HCT116 (cell line): ENCODE measurements around the gene DNTT. TPM values are rescaled to one million over a fixed set of nuclear protein-coding genes. Genes with fewer than 3 reads are reported as not detected.

Experiments
- ATAC-seq: fragments of 200-7000 bp; cut with Tn5 transposase; 2 replicates; pipeline ENCODE4 v1.9.1; 2020; ENCODE audit warnings: mild to moderate bottlenecking, moderate library complexity
- BruUV-seq: library from RNA; stranded (reverse); fragments of 400-500 nt; replicated peaks from 2 replicates; lab custom pipeline; 2021; lab: Mats Ljungman, UMichigan
- CTCF ChIA-PET: fragments of 300-600 bp; sonication (Branson Sonifier 250); formaldehyde crosslinking; loops from one replicate; lab custom pipeline; 2021; ENCODE audit warnings: antibody characterized with exemption; lab: Charles Lee
- POLR2A ChIA-PET: fragments of 300-600, 350-600 bp; sonication (Branson Sonifier 250); formaldehyde crosslinking; loops from one replicate; lab custom pipeline; 2021; ENCODE audit warnings: antibody characterized with exemption; lab: Charles Lee
- RAD21 ChIA-PET, 2 experiments: fragments of 300-600 bp; sonication (Branson Sonifier 250); formaldehyde crosslinking; loops; one replicate each; lab custom pipeline; 2023; ENCODE audit warnings: low total read pairs in 2 of 2; ENCODE audit not compliant: uncharacterized antibody in 2 of 2, unreplicated experiment in 2 of 2, low non-redundant PET in 1 of 2; lab: Charles Lee
- DNase-seq: peaks from one replicate; pipeline ENCODE4 v3.0.0-alpha.2; 2010; ENCODE audit warnings: low read depth, low spot score
- H2AFZ ChIP-seq: fragments of 200-600 bp; shearing (Covaris generic), sonication (generic); 2 replicates; pipeline ENCODE4 v1.6.1; 2017; ENCODE audit warnings: low read depth, mixed run types, mixed read lengths, antibody characterized with exemption, low read length; ENCODE audit not compliant: poor library complexity, severe bottlenecking
- H3K27ac ChIP-seq: 2 replicates; pipeline ENCODE4 v1.5.1; 2012; ENCODE audit warnings: low read depth, low read length
- H3K27me3 ChIP-seq: fragments of 200-600 bp; sonication (generic); 2 replicates; pipeline ENCODE4 v1.6.1; 2016; ENCODE audit warnings: mixed run types, low read length, mixed read lengths; ENCODE audit not compliant: insufficient read depth
- H3K36me3 ChIP-seq, 2 experiments: fragments of 200-500 bp in 1 of 2; fragments of 200-600 bp in 1 of 2; sonication (Bioruptor generic) in 1 of 2; sonication (generic) in 1 of 2; 2 replicates each; pipeline versions ENCODE4 v1.5.1 to v1.6.1; 2014 to 2016; ENCODE audit warnings: low read length in 2 of 2, inconsistent platforms in 1 of 2, mixed read lengths in 1 of 2, mixed run types in 1 of 2; ENCODE audit not compliant: insufficient read depth in 2 of 2, control insufficient read depth in 1 of 2
- H3K4me1 ChIP-seq, 2 experiments: fragments of 200-600 bp in 1 of 2; sonication (generic) in 1 of 2; 2 replicates each; pipeline versions ENCODE4 v1.5.1 to v1.6.1; 2012 to 2017; ENCODE audit warnings: low read length in 2 of 2, inconsistent platforms in 1 of 2, mild to moderate bottlenecking in 1 of 2, mixed read lengths in 1 of 2, mixed run types in 1 of 2, moderate library complexity in 1 of 2; ENCODE audit not compliant: insufficient read depth in 2 of 2, control insufficient read depth in 1 of 2
- H3K4me2 ChIP-seq: fragments of 200-600 bp; sonication (generic); 2 replicates; pipeline ENCODE4 v1.6.1; 2017; ENCODE audit warnings: mixed run types, low read length, mixed read lengths
- H3K4me3 ChIP-seq, 2 experiments: fragments of 200-600 bp in 1 of 2; sonication (generic) in 1 of 2; replicated peaks in 1 of 2; 2 replicates each; pipeline ENCODE4 v1.5.1; 2011 to 2016; ENCODE audit warnings: low read length in 2 of 2, control low read depth in 1 of 2, low read depth in 1 of 2, mild to moderate bottlenecking in 1 of 2, mixed read lengths in 1 of 2, mixed run types in 1 of 2
- H3K79me2 ChIP-seq: fragments of 200-600 bp; sonication (generic); 2 replicates; pipeline ENCODE4 v1.6.1; 2017; ENCODE audit warnings: mild to moderate bottlenecking, mixed run types, low read length, moderate library complexity, mixed read lengths; ENCODE audit not compliant: insufficient read depth
- H3K9ac ChIP-seq: fragments of 200-600 bp; sonication (generic); 2 replicates; pipeline ENCODE4 v1.6.1; 2016; ENCODE audit warnings: low read length, mixed read lengths
- H3K9me2 ChIP-seq: fragments of 200-600 bp; sonication (generic), shearing (Covaris generic); 2 replicates; pipeline ENCODE4 v1.6.1; 2017; ENCODE audit warnings: mixed run types, mild to moderate bottlenecking, moderate library complexity; ENCODE audit not compliant: insufficient read depth
- H3K9me3 ChIP-seq, 2 experiments: fragments of 200-500 bp in 1 of 2; fragments of 200-600 bp in 1 of 2; sonication (Bioruptor generic) in 1 of 2; sonication (generic) in 1 of 2; 2 replicates each; pipeline ENCODE4 v1.6.1; 2014 to 2017; ENCODE audit warnings: low read length in 2 of 2, mixed read lengths in 2 of 2, inconsistent platforms in 1 of 2, low read depth in 1 of 2, mild to moderate bottlenecking in 1 of 2, mixed run types in 1 of 2, moderate library complexity in 1 of 2; ENCODE audit not compliant: control insufficient read depth in 1 of 2, insufficient read depth in 1 of 2
- H4K20me1 ChIP-seq: fragments of 200-600 bp; sonication (generic), shearing (Covaris generic); 2 replicates; pipeline ENCODE4 v1.6.1; 2017; ENCODE audit warnings: mixed run types, mild to moderate bottlenecking, moderate library complexity; ENCODE audit not compliant: insufficient read depth
- CEBPB ChIP-seq: IDR thresholded peaks from 2 replicates; pipeline ENCODE4 v1.6.1; 2012; ENCODE audit warnings: low read depth
- EGR1 ChIP-seq: IDR thresholded peaks from 2 replicates; pipeline ENCODE4 v1.6.1; 2012; ENCODE audit warnings: low read depth
- ELF1 ChIP-seq: IDR thresholded peaks from 2 replicates; pipeline ENCODE4 v1.6.1; 2012; ENCODE audit warnings: low read depth, borderline replicate concordance
- EZH2 ChIP-seq: fragments of 200-600 bp; sonication (generic); IDR thresholded peaks from 2 replicates; pipeline ENCODE4 v1.6.1; 2017; ENCODE audit warnings: antibody characterized with exemption, mixed run types
- JUND ChIP-seq: IDR thresholded peaks from 2 replicates; pipeline ENCODE4 v1.6.1; 2012
- POLR2A ChIP-seq: IDR thresholded peaks from 2 replicates; pipeline ENCODE4 v1.7.0; 2011; ENCODE audit warnings: borderline replicate concordance; ENCODE audit not compliant: insufficient read depth, insufficient read length; ENCODE audit errors: extremely low read depth
- RAD21 ChIP-seq: IDR thresholded peaks from 2 replicates; pipeline ENCODE4 v1.6.1; 2012; ENCODE audit warnings: low read depth, mild to moderate bottlenecking
- SRF ChIP-seq: IDR thresholded peaks from 2 replicates; pipeline ENCODE4 v1.6.1; 2012; ENCODE audit warnings: low read depth
- TCF7L2 ChIP-seq: IDR thresholded peaks from 2 replicates; pipeline ENCODE4 v1.7.0; 2011; ENCODE audit warnings: borderline replicate concordance, inconsistent platforms; ENCODE audit not compliant: insufficient read depth, insufficient read length; ENCODE audit errors: extremely low read depth
- YY1 ChIP-seq: IDR thresholded peaks from 2 replicates; pipeline ENCODE4 v1.6.1; 2011; ENCODE audit warnings: low read length, low read depth, moderate library complexity, mild to moderate bottlenecking; ENCODE audit not compliant: insufficient replicate concordance; ENCODE audit errors: extremely low read depth
- ZFX ChIP-seq: fragments of 450-650 bp; IDR thresholded peaks from 2 replicates; pipeline ENCODE4 v1.6.1; 2017
- ZNF274 ChIP-seq: fragments of 200-500 bp; sonication (Bioruptor generic); IDR thresholded peaks from 2 replicates; pipeline ENCODE4 v1.6.1; 2014; ENCODE audit warnings: mild to moderate bottlenecking, low read depth, low read length, inconsistent platforms
- intact Hi-C: fragments of 100-400 bp; cut with micrococcal nuclease; formaldehyde crosslinking; loops from 2 replicates; pipeline ENCODE4 v1.10.0; 2022
- total RNA-seq: library from RNA; stranded (reverse); gene quantifications from one replicate; pipeline ENCODE4 v1.2.1, GENCODE V29; 2021; ENCODE audit not compliant: unreplicated experiment
- TF ChIP-seq, protein P1 (sequence below): IDR thresholded peaks from 2 replicates; pipeline ENCODE4 v1.6.1; 2012; ENCODE audit warnings: low read depth

The DNTT gene
- total RNA-seq, 1 experiment from 2014 or later, result not detected

GRCh38 chr10:96267234-96267705 lies 37.0 kb upstream of the DNTT start (continued):
- TF ChIP-seq EGR1 (peak; percentile 89), SRF (peak; percentile 96), JUND (peak; percentile 67), YY1 (no peak), ELF1 (no peak; the same call in 1 of the 2 replicates), RAD21 (no peak)
- TF ChIP-seq, protein P1, sequence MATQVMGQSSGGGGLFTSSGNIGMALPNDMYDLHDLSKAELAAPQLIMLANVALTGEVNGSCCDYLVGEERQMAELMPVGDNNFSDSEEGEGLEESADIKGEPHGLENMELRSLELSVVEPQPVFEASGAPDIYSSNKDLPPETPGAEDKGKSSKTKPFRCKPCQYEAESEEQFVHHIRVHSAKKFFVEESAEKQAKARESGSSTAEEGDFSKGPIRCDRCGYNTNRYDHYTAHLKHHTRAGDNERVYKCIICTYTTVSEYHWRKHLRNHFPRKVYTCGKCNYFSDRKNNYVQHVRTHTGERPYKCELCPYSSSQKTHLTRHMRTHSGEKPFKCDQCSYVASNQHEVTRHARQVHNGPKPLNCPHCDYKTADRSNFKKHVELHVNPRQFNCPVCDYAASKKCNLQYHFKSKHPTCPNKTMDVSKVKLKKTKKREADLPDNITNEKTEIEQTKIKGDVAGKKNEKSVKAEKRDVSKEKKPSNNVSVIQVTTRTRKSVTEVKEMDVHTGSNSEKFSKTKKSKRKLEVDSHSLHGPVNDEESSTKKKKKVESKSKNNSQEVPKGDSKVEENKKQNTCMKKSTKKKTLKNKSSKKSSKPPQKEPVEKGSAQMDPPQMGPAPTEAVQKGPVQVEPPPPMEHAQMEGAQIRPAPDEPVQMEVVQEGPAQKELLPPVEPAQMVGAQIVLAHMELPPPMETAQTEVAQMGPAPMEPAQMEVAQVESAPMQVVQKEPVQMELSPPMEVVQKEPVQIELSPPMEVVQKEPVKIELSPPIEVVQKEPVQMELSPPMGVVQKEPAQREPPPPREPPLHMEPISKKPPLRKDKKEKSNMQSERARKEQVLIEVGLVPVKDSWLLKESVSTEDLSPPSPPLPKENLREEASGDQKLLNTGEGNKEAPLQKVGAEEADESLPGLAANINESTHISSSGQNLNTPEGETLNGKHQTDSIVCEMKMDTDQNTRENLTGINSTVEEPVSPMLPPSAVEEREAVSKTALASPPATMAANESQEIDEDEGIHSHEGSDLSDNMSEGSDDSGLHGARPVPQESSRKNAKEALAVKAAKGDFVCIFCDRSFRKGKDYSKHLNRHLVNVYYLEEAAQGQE, result no peak

DNA sequence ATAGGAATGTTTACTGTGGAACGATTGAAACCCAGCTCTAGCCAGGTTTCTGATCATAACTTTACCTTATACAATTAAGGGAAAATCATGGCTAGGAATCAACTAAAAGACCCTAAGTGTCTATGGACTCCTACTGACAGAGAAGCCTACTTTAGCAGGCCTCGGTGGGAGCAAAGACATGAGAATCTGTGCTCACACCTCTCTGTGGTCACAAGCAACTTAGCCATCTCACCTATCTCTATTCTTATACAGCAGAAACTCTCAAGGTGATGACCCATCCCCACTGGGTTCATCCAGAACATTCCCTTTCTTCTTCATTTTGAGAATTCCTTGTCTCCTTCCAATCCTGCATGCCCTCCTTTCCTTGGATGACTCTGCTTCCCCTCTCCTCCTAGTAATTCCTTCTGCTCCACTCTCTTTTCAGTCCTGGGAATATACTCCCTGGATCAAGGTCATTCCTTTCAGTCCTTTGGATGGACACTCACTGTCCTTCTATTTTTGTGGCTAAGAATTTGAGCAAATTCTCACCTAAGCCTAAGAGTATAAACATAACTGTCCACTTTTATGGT lies 35.8 kb upstream of the DNTT start:
- H3K79me2 ChIP-seq, result no peaks in the 10 kb centered on the region

More for the DNA sequence above, 35.8 kb upstream of the DNTT start:
- DNase-seq (no peak), ATAC-seq (no peak)
- ChIA-PET POLR2A (no interaction called here), CTCF (no interaction called here), RAD21 (no interaction called here)
- Histone ChIP-seq H3K9me2 (no peaks in the 10 kb centered on the region), H3K27me3 (no peaks in the 10 kb centered on the region), H3K9me3 (no peaks in the 10 kb centered on the region), H3K27ac (no peak overlapping the region), H3K4me2 (peak overlapping the region; percentile 70; the same call in 1 of the 2 replicates), H2AFZ (no peak overlapping the region), H4K20me1 (no peaks in the 10 kb centered on the region), H3K9ac (no peak overlapping the region), H3K4me1 (peaks cover 14 to 25% of the 10 kb centered on the region in 2 experiments), H3K36me3 (no peaks in the 10 kb centered on the region), H3K4me3 (no peak overlapping the region)
- no TSS peak for BruUV-seq
- intact Hi-C loops, result no loop called here
- TF ChIP-seq POLR2A, result no peak
- TF ChIP-seq SRF, result no peak
- no peak for TF ChIP-seq CEBPB
- no peak for TF ChIP-seq TCF7L2
- TF ChIP-seq ZFX, result no peak
- TF ChIP-seq ZNF274, result no peak
- no peak for TF ChIP-seq RAD21
- TF ChIP-seq EZH2, result no peak
- TF ChIP-seq, protein P1, result no peak
- TF ChIP-seq, all 23 proteins: peak for 0
